OCI-LY3 (cell line): Measurements from ENCODE around the gene ESPL1.

Experiments
- H2AFZ ChIP-seq: fragments of 200-600, 300-600 bp; shearing (Covaris generic); 2 replicates; pipeline ENCODE4 v1.6.0; 2014; ENCODE audit warnings: antibody characterized with exemption, low read depth, low read length
- H3K27ac ChIP-seq: fragments of 200-600, 300-600 bp; sonication (generic); 2 replicates; pipeline ENCODE4 v1.5.1; 2014; ENCODE audit warnings: mild to moderate bottlenecking, low read length, moderate library complexity, mixed read lengths
- H3K27me3 ChIP-seq: fragments of 200-600, 300-600 bp; sonication (generic); 2 replicates; pipeline ENCODE4 v1.6.1; 2014; ENCODE audit warnings: low read depth, low read length, mixed read lengths
- H3K36me3 ChIP-seq: fragments of 200-600, 300-600 bp; sonication (generic); replicated peaks from 2 replicates; pipeline ENCODE3; 2014; ENCODE audit warnings: low read depth, low read length, mixed read lengths
- H3K4me1 ChIP-seq: fragments of 300-600, 200-600 bp; sonication (generic); 2 replicates; pipeline ENCODE4 v1.6.1; 2014; ENCODE audit warnings: low read length, mixed read lengths
- H3K4me2 ChIP-seq: fragments of 200-600, 300-600 bp; sonication (generic); 2 replicates; pipeline ENCODE4 v1.6.1; 2014; ENCODE audit warnings: low read length, mixed read lengths
- H3K4me3 ChIP-seq: fragments of 300-600, 200-600 bp; sonication (generic); 2 replicates; pipeline ENCODE4 v1.5.1; 2014; ENCODE audit warnings: antibody characterized with exemption, mild to moderate bottlenecking, low read length, moderate library complexity
- H3K79me2 ChIP-seq: fragments of 300-600, 200-600 bp; shearing (Covaris generic); 2 replicates; pipeline ENCODE4 v1.6.1; 2014; ENCODE audit warnings: mild to moderate bottlenecking, low read length, mixed read lengths
- H3K9ac ChIP-seq: fragments of 300-600, 200-600 bp; shearing (Covaris generic); 2 replicates; pipeline ENCODE4 v1.6.0; 2014; ENCODE audit warnings: mild to moderate bottlenecking, low read length, moderate library complexity
- H3K9me3 ChIP-seq: fragments of 200-600, 300-600 bp; shearing (Covaris generic); 2 replicates; pipeline ENCODE4 v1.6.1; 2014; ENCODE audit warnings: low read length, mixed read lengths; ENCODE audit not compliant: insufficient read depth
- H4K20me1 ChIP-seq: fragments of 200-600, 300-600 bp; sonication (generic); 2 replicates; pipeline ENCODE4 v1.6.1; 2016; ENCODE audit warnings: low read length, mixed read lengths; ENCODE audit not compliant: insufficient read depth
- EZH2phosphoT487 ChIP-seq: fragments of 200-600 bp; shearing (Covaris generic); IDR thresholded peaks from 2 replicates; pipeline ENCODE4 v1.6.1; 2018; ENCODE audit warnings: antibody characterized with exemption, mixed run types, low read depth
- TF ChIP-seq, protein P1 (sequence below): fragments of 200-600, 300-600 bp; sonication (generic); IDR thresholded peaks from 2 replicates; pipeline ENCODE4 v1.5.1; 2014; ENCODE audit warnings: antibody characterized with exemption, low read length, low read depth

ESPL1 gene

DNA sequence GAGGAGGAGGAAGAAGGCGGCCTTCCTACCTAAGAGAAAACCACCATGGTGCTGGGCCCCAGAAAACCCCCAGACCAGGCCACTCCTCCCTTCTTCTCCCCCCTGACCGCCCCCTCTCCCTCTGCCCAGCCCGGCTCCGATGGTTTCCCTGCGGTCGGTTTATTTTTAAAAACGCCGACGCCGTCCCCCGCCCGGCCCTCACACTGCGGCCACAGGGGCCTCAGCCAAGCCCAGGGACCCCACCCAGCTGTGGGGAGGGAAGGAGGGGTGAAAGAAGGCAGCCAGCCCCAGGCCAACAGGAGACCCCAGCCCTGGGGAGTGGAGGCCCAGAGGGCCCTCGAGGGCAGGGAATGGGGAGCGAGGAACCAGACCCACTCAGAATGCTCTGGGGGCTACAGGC lies 64.6 kb downstream of the ESPL1 start:
- peaks cover 6% of the 10 kb centered on the region; the same call in 1 of the 2 replicates for H3K4me1 ChIP-seq
- no peak overlapping the region for H2AFZ ChIP-seq
- TF ChIP-seq, protein P1, sequence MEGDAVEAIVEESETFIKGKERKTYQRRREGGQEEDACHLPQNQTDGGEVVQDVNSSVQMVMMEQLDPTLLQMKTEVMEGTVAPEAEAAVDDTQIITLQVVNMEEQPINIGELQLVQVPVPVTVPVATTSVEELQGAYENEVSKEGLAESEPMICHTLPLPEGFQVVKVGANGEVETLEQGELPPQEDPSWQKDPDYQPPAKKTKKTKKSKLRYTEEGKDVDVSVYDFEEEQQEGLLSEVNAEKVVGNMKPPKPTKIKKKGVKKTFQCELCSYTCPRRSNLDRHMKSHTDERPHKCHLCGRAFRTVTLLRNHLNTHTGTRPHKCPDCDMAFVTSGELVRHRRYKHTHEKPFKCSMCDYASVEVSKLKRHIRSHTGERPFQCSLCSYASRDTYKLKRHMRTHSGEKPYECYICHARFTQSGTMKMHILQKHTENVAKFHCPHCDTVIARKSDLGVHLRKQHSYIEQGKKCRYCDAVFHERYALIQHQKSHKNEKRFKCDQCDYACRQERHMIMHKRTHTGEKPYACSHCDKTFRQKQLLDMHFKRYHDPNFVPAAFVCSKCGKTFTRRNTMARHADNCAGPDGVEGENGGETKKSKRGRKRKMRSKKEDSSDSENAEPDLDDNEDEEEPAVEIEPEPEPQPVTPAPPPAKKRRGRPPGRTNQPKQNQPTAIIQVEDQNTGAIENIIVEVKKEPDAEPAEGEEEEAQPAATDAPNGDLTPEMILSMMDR: no peak
- no peak for TF ChIP-seq EZH2phosphoT487
- no peaks in the 10 kb centered on the region for H3K36me3 ChIP-seq
- H3K4me2 ChIP-seq: no peak overlapping the region
- H3K9me3 ChIP-seq: no peaks in the 10 kb centered on the region
- no peaks in the 10 kb centered on the region for H4K20me1 ChIP-seq
- H3K9ac ChIP-seq: no peak overlapping the region
- H3K27ac ChIP-seq: no peak overlapping the region
- H3K4me3 ChIP-seq: no peak overlapping the region
- H3K27me3 ChIP-seq: peaks cover 31% of the 10 kb centered on the region
- no peaks in the 10 kb centered on the region for H3K79me2 ChIP-seq

DNA sequence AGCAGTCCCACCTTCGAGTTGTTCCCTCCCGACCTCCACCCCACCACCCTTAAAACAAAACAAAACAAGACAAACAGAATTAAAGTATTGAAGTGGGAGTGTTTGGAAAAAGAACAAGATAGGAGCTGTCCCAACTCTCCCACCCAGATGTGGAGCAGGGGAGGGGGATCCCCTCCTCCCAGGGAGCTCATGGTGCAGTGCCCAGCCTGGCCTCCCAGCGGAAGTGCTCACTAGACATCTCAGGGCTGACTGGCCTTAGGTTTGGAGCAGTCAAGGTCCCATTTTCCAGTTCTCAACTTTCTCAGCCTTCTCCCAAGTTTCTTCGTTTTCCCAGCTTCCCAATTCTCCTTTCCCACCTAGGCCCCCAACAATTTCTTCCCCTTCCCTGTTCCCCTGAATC lies 65.2 kb downstream of the ESPL1 start:
- H3K79me2 ChIP-seq: no peaks in the 10 kb centered on the region
- H2AFZ ChIP-seq: no peak overlapping the region
- H3K27ac ChIP-seq: no peak overlapping the region
- H3K36me3 ChIP-seq: no peaks in the 10 kb centered on the region
- peaks cover 6% of the 10 kb centered on the region; the same call in 1 of the 2 replicates for H3K4me1 ChIP-seq
- H3K27me3 ChIP-seq: peaks cover 37% of the 10 kb centered on the region
- no peaks in the 10 kb centered on the region for H3K9me3 ChIP-seq
- TF ChIP-seq, protein P1: no peak
- no peak for TF ChIP-seq EZH2phosphoT487
- H3K4me2 ChIP-seq: no peak overlapping the region
- no peak overlapping the region for H3K4me3 ChIP-seq
- H3K9ac ChIP-seq: no peak overlapping the region
- H4K20me1 ChIP-seq: no peaks in the 10 kb centered on the region

DNA sequence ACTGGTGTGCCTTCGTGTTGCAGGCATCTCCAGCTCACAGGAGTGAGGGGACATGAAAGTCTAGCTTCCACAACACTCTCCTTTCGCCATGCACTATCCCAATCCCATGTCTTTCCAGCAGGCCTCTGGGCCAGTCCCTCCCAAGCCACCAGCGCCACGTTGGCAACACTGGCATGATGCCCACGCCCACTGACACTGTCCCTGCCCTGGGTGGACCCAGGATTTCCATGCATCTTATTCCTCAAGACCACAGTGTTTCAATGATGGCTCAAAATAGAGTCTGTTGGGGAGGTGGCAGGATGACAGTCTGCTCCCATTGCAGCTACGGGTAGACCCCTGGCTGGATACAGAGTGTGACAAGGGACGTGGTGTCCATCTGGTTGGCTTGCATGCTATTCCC lies 65.7 kb downstream of the ESPL1 start:
- TF ChIP-seq, protein P1: no peak
- no peak for TF ChIP-seq EZH2phosphoT487
- Histone ChIP-seq H4K20me1 (no peaks in the 10 kb centered on the region), H3K4me2 (no peak overlapping the region), H3K27ac (no peak overlapping the region), H3K4me1 (peaks cover 6% of the 10 kb centered on the region; the same call in 1 of the 2 replicates), H3K4me3 (no peak overlapping the region), H3K36me3 (no peaks in the 10 kb centered on the region), H3K9me3 (no peaks in the 10 kb centered on the region), H3K79me2 (no peaks in the 10 kb centered on the region), H3K9ac (no peak overlapping the region), H3K27me3 (peaks cover 42% of the 10 kb centered on the region), H2AFZ (no peak overlapping the region)

DNA sequence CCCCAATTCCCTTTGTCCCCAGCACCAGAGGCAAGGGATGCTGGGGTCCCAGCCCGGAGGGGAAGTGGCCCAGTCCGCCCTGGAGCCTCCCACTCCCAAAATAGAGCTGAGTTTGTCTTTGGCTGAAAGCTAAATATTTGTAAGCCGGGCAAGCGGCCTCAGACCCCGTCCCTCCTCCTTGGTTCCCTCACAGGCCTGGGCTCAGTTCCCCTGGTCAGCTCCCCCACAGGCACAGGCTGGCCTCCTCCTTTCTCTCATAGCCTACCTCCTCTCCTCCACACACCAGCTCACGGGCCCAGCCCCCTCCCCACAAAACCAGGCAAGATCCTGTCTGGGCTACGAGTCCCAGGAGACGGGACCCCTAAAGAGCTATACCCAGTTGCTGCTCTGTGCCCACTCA lies 66.7 kb downstream of the ESPL1 start:
- no peaks in the 10 kb centered on the region for H3K9me3 ChIP-seq
- no peak overlapping the region for H3K9ac ChIP-seq
- no peak overlapping the region for H2AFZ ChIP-seq
- H3K79me2 ChIP-seq: no peaks in the 10 kb centered on the region
- no peak overlapping the region for H3K4me3 ChIP-seq
- H3K27me3 ChIP-seq: peaks cover 47% of the 10 kb centered on the region
- no peaks in the 10 kb centered on the region for H4K20me1 ChIP-seq
- no peaks in the 10 kb centered on the region for H3K36me3 ChIP-seq
- TF ChIP-seq, protein P1: no peak
- TF ChIP-seq EZH2phosphoT487: no peak
- H3K4me2 ChIP-seq: no peak overlapping the region
- no peak overlapping the region for H3K27ac ChIP-seq
- H3K4me1 ChIP-seq: peaks cover 6% of the 10 kb centered on the region; the same call in 1 of the 2 replicates
